Right lobe of liver (tissue), 4 donors: ENCODE data around the gene SAPCD1.
A peak's percentile ranks its signal among the peaks of the same experiment; 100 is the strongest.

Experiments
- POLR2A ChIP-seq: fragments of 450-650 bp; IDR thresholded peaks from one replicate; pipeline ENCODE4 v1.6.1; 2017; ENCODE audit warnings: antibody characterized with exemption, mild to moderate bottlenecking
- TF ChIP-seq, protein P1 (sequence below), 4 donors: fragments of 200-600 bp in 3 of 4; fragments of 450-650 bp in 1 of 4; IDR thresholded peaks; one replicate each; pipeline versions ENCODE4 v1.5.1 to v1.8.0; 2016 to 2022; ENCODE audit warnings: antibody characterized with exemption in 4 of 4, mild to moderate bottlenecking in 2 of 4
- donor health status: DM: no; HTN: no; CAD: no.
- donor health status: DM: no; HTN: no; CAD: no.
- donor health status: DM: no; HTN: yes; CAD: no.

DNA sequence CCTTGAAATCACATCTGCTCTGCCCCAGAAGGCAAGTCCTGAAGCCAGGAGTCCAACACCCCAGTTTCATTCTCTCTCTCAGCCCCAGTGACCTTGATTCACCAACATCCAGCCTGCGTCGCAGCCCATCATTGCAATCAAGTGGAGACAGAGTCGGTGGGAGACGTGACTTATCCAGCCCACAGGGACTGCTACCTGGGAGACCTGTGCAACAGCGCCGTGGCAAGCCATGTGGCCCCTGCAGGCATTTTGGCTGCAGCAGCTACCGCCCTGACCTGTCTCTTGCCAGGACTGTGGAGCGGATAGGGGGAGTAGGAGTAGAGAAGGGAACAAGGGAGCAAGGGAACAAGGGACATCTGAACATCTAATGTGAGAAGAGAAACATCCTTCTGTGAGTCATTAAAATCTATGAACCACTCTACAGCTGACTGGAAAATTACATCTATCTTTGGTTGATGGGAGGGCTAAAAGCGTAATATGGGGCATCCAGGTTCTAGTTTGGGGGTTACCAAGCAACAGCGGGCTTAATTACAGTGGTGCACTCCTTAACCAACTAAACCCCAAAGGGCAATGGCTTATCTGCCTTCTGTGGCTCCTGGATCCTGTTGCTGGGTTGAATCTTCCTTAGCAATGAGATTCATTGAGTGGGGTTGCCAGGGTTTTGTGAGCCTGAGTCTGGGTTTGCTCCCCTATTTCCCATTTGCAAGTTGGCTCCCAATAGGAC is 44.8 kb upstream of the SAPCD1 start:
- TF ChIP-seq POLR2A = no peak
- TF ChIP-seq, protein P1, sequence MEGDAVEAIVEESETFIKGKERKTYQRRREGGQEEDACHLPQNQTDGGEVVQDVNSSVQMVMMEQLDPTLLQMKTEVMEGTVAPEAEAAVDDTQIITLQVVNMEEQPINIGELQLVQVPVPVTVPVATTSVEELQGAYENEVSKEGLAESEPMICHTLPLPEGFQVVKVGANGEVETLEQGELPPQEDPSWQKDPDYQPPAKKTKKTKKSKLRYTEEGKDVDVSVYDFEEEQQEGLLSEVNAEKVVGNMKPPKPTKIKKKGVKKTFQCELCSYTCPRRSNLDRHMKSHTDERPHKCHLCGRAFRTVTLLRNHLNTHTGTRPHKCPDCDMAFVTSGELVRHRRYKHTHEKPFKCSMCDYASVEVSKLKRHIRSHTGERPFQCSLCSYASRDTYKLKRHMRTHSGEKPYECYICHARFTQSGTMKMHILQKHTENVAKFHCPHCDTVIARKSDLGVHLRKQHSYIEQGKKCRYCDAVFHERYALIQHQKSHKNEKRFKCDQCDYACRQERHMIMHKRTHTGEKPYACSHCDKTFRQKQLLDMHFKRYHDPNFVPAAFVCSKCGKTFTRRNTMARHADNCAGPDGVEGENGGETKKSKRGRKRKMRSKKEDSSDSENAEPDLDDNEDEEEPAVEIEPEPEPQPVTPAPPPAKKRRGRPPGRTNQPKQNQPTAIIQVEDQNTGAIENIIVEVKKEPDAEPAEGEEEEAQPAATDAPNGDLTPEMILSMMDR (IDR thresholded peaks at IDR 0.05) = peak in 2 of 4 donors; percentile 7 to 9
